HCT116 (cell line): ENCODE data around the gene GRIK1. TPM values are rescaled to one million over a fixed set of nuclear protein-coding genes. Genes with fewer than 3 reads are reported as not detected.

Source experiments
- ATAC-seq: fragments of 200-7000 bp; cut with Tn5 transposase; 2 replicates; pipeline ENCODE4 v1.9.1; 2020; ENCODE audit warnings: mild to moderate bottlenecking, moderate library complexity
- BruUV-seq: library from RNA; stranded (reverse); fragments of 400-500 nt; replicated peaks from 2 replicates; lab custom pipeline; 2021; lab: Mats Ljungman, UMichigan
- CTCF ChIA-PET: fragments of 300-600 bp; sonication (Branson Sonifier 250); formaldehyde crosslinking; loops from one replicate; lab custom pipeline; 2021; ENCODE audit warnings: antibody characterized with exemption; lab: Charles Lee
- POLR2A ChIA-PET: fragments of 300-600, 350-600 bp; sonication (Branson Sonifier 250); formaldehyde crosslinking; loops from one replicate; lab custom pipeline; 2021; ENCODE audit warnings: antibody characterized with exemption; lab: Charles Lee
- RAD21 ChIA-PET, 2 experiments: fragments of 300-600 bp; sonication (Branson Sonifier 250); formaldehyde crosslinking; loops; one replicate each; lab custom pipeline; 2023; ENCODE audit warnings: low total read pairs in 2 of 2; ENCODE audit not compliant: uncharacterized antibody in 2 of 2, unreplicated experiment in 2 of 2, low non-redundant PET in 1 of 2; lab: Charles Lee
- DNase-seq: peaks from one replicate; pipeline ENCODE4 v3.0.0-alpha.2; 2010; ENCODE audit warnings: low read depth, low spot score
- H2AFZ ChIP-seq: fragments of 200-600 bp; shearing (Covaris generic), sonication (generic); 2 replicates; pipeline ENCODE4 v1.6.1; 2017; ENCODE audit warnings: low read depth, mixed run types, mixed read lengths, antibody characterized with exemption, low read length; ENCODE audit not compliant: poor library complexity, severe bottlenecking
- H3K27ac ChIP-seq: 2 replicates; pipeline ENCODE4 v1.5.1; 2012; ENCODE audit warnings: low read depth, low read length
- H3K27me3 ChIP-seq: fragments of 200-600 bp; sonication (generic); 2 replicates; pipeline ENCODE4 v1.6.1; 2016; ENCODE audit warnings: mixed run types, low read length, mixed read lengths; ENCODE audit not compliant: insufficient read depth
- H3K36me3 ChIP-seq, 2 experiments: fragments of 200-500 bp in 1 of 2; fragments of 200-600 bp in 1 of 2; sonication (Bioruptor generic) in 1 of 2; sonication (generic) in 1 of 2; 2 replicates each; pipeline versions ENCODE4 v1.5.1 to v1.6.1; 2014 to 2016; ENCODE audit warnings: low read length in 2 of 2, inconsistent platforms in 1 of 2, mixed read lengths in 1 of 2, mixed run types in 1 of 2; ENCODE audit not compliant: insufficient read depth in 2 of 2, control insufficient read depth in 1 of 2
- H3K4me1 ChIP-seq, 2 experiments: fragments of 200-600 bp in 1 of 2; sonication (generic) in 1 of 2; 2 replicates each; pipeline versions ENCODE4 v1.5.1 to v1.6.1; 2012 to 2017; ENCODE audit warnings: low read length in 2 of 2, inconsistent platforms in 1 of 2, mild to moderate bottlenecking in 1 of 2, mixed read lengths in 1 of 2, mixed run types in 1 of 2, moderate library complexity in 1 of 2; ENCODE audit not compliant: insufficient read depth in 2 of 2, control insufficient read depth in 1 of 2
- H3K4me2 ChIP-seq: fragments of 200-600 bp; sonication (generic); 2 replicates; pipeline ENCODE4 v1.6.1; 2017; ENCODE audit warnings: mixed run types, low read length, mixed read lengths
- H3K4me3 ChIP-seq, 2 experiments: fragments of 200-600 bp in 1 of 2; sonication (generic) in 1 of 2; replicated peaks in 1 of 2; 2 replicates each; pipeline ENCODE4 v1.5.1; 2011 to 2016; ENCODE audit warnings: low read length in 2 of 2, control low read depth in 1 of 2, low read depth in 1 of 2, mild to moderate bottlenecking in 1 of 2, mixed read lengths in 1 of 2, mixed run types in 1 of 2
- H3K79me2 ChIP-seq: fragments of 200-600 bp; sonication (generic); 2 replicates; pipeline ENCODE4 v1.6.1; 2017; ENCODE audit warnings: mild to moderate bottlenecking, mixed run types, low read length, moderate library complexity, mixed read lengths; ENCODE audit not compliant: insufficient read depth
- H3K9ac ChIP-seq: fragments of 200-600 bp; sonication (generic); 2 replicates; pipeline ENCODE4 v1.6.1; 2016; ENCODE audit warnings: low read length, mixed read lengths
- H3K9me2 ChIP-seq: fragments of 200-600 bp; sonication (generic), shearing (Covaris generic); 2 replicates; pipeline ENCODE4 v1.6.1; 2017; ENCODE audit warnings: mixed run types, mild to moderate bottlenecking, moderate library complexity; ENCODE audit not compliant: insufficient read depth
- H3K9me3 ChIP-seq, 2 experiments: fragments of 200-500 bp in 1 of 2; fragments of 200-600 bp in 1 of 2; sonication (Bioruptor generic) in 1 of 2; sonication (generic) in 1 of 2; 2 replicates each; pipeline ENCODE4 v1.6.1; 2014 to 2017; ENCODE audit warnings: low read length in 2 of 2, mixed read lengths in 2 of 2, inconsistent platforms in 1 of 2, low read depth in 1 of 2, mild to moderate bottlenecking in 1 of 2, mixed run types in 1 of 2, moderate library complexity in 1 of 2; ENCODE audit not compliant: control insufficient read depth in 1 of 2, insufficient read depth in 1 of 2
- H4K20me1 ChIP-seq: fragments of 200-600 bp; sonication (generic), shearing (Covaris generic); 2 replicates; pipeline ENCODE4 v1.6.1; 2017; ENCODE audit warnings: mixed run types, mild to moderate bottlenecking, moderate library complexity; ENCODE audit not compliant: insufficient read depth
- CBX3 ChIP-seq: IDR thresholded peaks from 2 replicates; pipeline ENCODE4 v1.6.1; 2012; ENCODE audit warnings: low read depth
- CEBPB ChIP-seq: IDR thresholded peaks from 2 replicates; pipeline ENCODE4 v1.6.1; 2012; ENCODE audit warnings: low read depth
- ELF1 ChIP-seq: IDR thresholded peaks from 2 replicates; pipeline ENCODE4 v1.6.1; 2012; ENCODE audit warnings: low read depth, borderline replicate concordance
- EZH2 ChIP-seq: fragments of 200-600 bp; sonication (generic); IDR thresholded peaks from 2 replicates; pipeline ENCODE4 v1.6.1; 2017; ENCODE audit warnings: antibody characterized with exemption, mixed run types
- EZH2phosphoT487 ChIP-seq: fragments of 200-600 bp; IDR thresholded peaks from 2 replicates; pipeline ENCODE4 v1.6.1; 2018; ENCODE audit warnings: antibody characterized with exemption, borderline replicate concordance
- JUND ChIP-seq: IDR thresholded peaks from 2 replicates; pipeline ENCODE4 v1.6.1; 2012
- MAX ChIP-seq: IDR thresholded peaks from 2 replicates; pipeline ENCODE4 v1.6.1; 2012
- POLR2A ChIP-seq: IDR thresholded peaks from 2 replicates; pipeline ENCODE4 v1.7.0; 2011; ENCODE audit warnings: borderline replicate concordance; ENCODE audit not compliant: insufficient read depth, insufficient read length; ENCODE audit errors: extremely low read depth
- RAD21 ChIP-seq: IDR thresholded peaks from 2 replicates; pipeline ENCODE4 v1.6.1; 2012; ENCODE audit warnings: low read depth, mild to moderate bottlenecking
- SP1 ChIP-seq: IDR thresholded peaks from 2 replicates; pipeline ENCODE4 v1.6.1; 2012; ENCODE audit warnings: low read depth
- SRF ChIP-seq: IDR thresholded peaks from 2 replicates; pipeline ENCODE4 v1.6.1; 2012; ENCODE audit warnings: low read depth
- TCF7L2 ChIP-seq: IDR thresholded peaks from 2 replicates; pipeline ENCODE4 v1.7.0; 2011; ENCODE audit warnings: borderline replicate concordance, inconsistent platforms; ENCODE audit not compliant: insufficient read depth, insufficient read length; ENCODE audit errors: extremely low read depth
- ZBTB33 ChIP-seq: IDR thresholded peaks from 2 replicates; pipeline ENCODE4 v1.6.1; 2011; ENCODE audit warnings: mild to moderate bottlenecking, low read length, moderate library complexity; ENCODE audit not compliant: insufficient replicate concordance; ENCODE audit errors: extremely low read depth
- ZFX ChIP-seq: fragments of 450-650 bp; IDR thresholded peaks from 2 replicates; pipeline ENCODE4 v1.6.1; 2017
- intact Hi-C: fragments of 100-400 bp; cut with micrococcal nuclease; formaldehyde crosslinking; loops from 2 replicates; pipeline ENCODE4 v1.10.0; 2022
- total RNA-seq: library from RNA; stranded (reverse); gene quantifications from one replicate; pipeline ENCODE4 v1.2.1, GENCODE V29; 2021; ENCODE audit not compliant: unreplicated experiment
- TF ChIP-seq, protein P1 (sequence below): IDR thresholded peaks from 2 replicates; pipeline ENCODE4 v1.6.1; 2012; ENCODE audit warnings: low read depth
- TF ChIP-seq, protein P2 (sequence below): IDR thresholded peaks from 2 replicates; pipeline ENCODE4 v1.6.1; 2012

Gene GRIK1
- total RNA-seq, 1 experiment from 2014 or later = not detected

DNA sequence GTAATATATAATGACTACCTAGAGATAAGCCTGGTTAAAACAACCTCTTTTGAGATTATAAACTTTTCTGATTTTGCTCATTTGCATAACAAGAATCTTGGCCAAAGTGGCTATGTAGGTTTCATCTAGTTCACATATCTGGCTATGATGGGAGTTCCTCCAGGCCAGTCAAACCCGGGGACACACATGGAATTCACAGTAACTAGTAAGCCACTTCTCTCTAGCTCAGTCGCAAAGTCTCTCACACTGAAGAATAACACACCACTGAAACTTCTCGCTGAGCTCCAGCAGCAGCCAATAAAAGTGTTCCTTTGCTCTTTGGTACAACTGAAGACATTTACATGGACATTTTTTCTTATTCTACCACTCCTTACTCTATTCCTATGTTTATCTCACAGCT lies 36.0 kb upstream of the GRIK1 start:
- RAD21 ChIA-PET = no interaction called here
- H3K4me2 ChIP-seq = no peak overlapping the region
- DNase-seq = no peak
- no peak overlapping the region for H3K9ac ChIP-seq
- no TSS peak for BruUV-seq
- TF ChIP-seq EZH2 (no peak), RAD21 (no peak), CEBPB (no peak), POLR2A (no peak), JUND (no peak), ZBTB33 (no peak), SRF (no peak), CBX3 (no peak)
- TF ChIP-seq, all 23 proteins: peak for 0
- intact Hi-C loops = no loop called here
- Histone ChIP-seq H3K79me2 (no peaks in the 10 kb centered on the region), H3K4me3 (no peak overlapping the region), H3K36me3 (no peaks in the 10 kb centered on the region), H4K20me1 (no peaks in the 10 kb centered on the region), H3K27me3 (no peaks in the 10 kb centered on the region), H2AFZ (no peak overlapping the region), H3K27ac (no peak overlapping the region), H3K9me3 (peaks cover 7 to 10% of the 10 kb centered on the region in 2 experiments; a peak in 2 of 4 replicates), H3K9me2 (no peaks in the 10 kb centered on the region), H3K4me1 (no peaks in the 10 kb centered on the region)
- ChIA-PET POLR2A (no interaction called here), CTCF (no interaction called here)
- ATAC-seq = no peak

- RAD21 ChIA-PET = no interaction called here
- H2AFZ ChIP-seq = no peak overlapping the region
- no peak overlapping the region for H3K4me2 ChIP-seq
- H3K9me2 ChIP-seq = no peaks in the 10 kb centered on the region
- no peak overlapping the region for H3K4me3 ChIP-seq
- H4K20me1 ChIP-seq = no peaks in the 10 kb centered on the region
- intact Hi-C loops = no loop called here
- CTCF ChIA-PET = no interaction called here
- H3K27ac ChIP-seq = no peak overlapping the region
- no peaks in the 10 kb centered on the region for H3K36me3 ChIP-seq
- H3K79me2 ChIP-seq = no peaks in the 10 kb centered on the region
- DNase-seq (no peak), ATAC-seq (no peak)
- BruUV-seq = no TSS peak
- no peaks in the 10 kb centered on the region for H3K4me1 ChIP-seq
- no peaks in the 10 kb centered on the region for H3K27me3 ChIP-seq
- peaks cover 0 to 9% of the 10 kb centered on the region in 2 experiments; a peak in 2 of 4 replicates for H3K9me3 ChIP-seq
- POLR2A ChIA-PET = no interaction called here
- H3K9ac ChIP-seq = no peak overlapping the region
- TF ChIP-seq ZFX = no peak
- no peak for TF ChIP-seq TCF7L2
- no peak for TF ChIP-seq EZH2phosphoT487
- TF ChIP-seq, protein P1, sequence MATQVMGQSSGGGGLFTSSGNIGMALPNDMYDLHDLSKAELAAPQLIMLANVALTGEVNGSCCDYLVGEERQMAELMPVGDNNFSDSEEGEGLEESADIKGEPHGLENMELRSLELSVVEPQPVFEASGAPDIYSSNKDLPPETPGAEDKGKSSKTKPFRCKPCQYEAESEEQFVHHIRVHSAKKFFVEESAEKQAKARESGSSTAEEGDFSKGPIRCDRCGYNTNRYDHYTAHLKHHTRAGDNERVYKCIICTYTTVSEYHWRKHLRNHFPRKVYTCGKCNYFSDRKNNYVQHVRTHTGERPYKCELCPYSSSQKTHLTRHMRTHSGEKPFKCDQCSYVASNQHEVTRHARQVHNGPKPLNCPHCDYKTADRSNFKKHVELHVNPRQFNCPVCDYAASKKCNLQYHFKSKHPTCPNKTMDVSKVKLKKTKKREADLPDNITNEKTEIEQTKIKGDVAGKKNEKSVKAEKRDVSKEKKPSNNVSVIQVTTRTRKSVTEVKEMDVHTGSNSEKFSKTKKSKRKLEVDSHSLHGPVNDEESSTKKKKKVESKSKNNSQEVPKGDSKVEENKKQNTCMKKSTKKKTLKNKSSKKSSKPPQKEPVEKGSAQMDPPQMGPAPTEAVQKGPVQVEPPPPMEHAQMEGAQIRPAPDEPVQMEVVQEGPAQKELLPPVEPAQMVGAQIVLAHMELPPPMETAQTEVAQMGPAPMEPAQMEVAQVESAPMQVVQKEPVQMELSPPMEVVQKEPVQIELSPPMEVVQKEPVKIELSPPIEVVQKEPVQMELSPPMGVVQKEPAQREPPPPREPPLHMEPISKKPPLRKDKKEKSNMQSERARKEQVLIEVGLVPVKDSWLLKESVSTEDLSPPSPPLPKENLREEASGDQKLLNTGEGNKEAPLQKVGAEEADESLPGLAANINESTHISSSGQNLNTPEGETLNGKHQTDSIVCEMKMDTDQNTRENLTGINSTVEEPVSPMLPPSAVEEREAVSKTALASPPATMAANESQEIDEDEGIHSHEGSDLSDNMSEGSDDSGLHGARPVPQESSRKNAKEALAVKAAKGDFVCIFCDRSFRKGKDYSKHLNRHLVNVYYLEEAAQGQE = no peak
- no peak for TF ChIP-seq CBX3
- TF ChIP-seq, protein P2, sequence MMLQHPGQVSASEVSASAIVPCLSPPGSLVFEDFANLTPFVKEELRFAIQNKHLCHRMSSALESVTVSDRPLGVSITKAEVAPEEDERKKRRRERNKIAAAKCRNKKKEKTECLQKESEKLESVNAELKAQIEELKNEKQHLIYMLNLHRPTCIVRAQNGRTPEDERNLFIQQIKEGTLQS = no peak
- no peak for TF ChIP-seq ELF1
- no peak for TF ChIP-seq SP1
- TF ChIP-seq MAX = no peak
Measured at GRCh38 chr21:29973258-29973657, 33.5 kb upstream of the GRIK1 start.
